ENCODE measurements around the gene ZC3H18.

ZC3H18 gene

GRCh38 chr16:88569985-88570690, at the start of gene ZC3H18:
TSS of gene ZC3H18 (plus strand) at chr16:88570403. CDS start at chr16:88577124, 6,721 bp downstream.
- DNase-seq, result peak; percentile 97

GRCh38 chr16:88521674-88522073, 48.5 kb upstream of the ZC3H18 start:
- DNase-seq, result no peak

GRCh38 chr16:88522276-88522949, 47.8 kb upstream of the ZC3H18 start:
- DNase-seq, result no peak

GRCh38 chr16:88523309-88524161, 46.7 kb upstream of the ZC3H18 start:
- no peak for DNase-seq

- DNase-seq, result no peak
Observed at GRCh38 chr16:88524274-88524972, 45.8 kb upstream of the ZC3H18 start.

GRCh38 chr16:88524973-88525662, 45.1 kb upstream of the ZC3H18 start:
- DNase-seq, result peak; percentile 38

- no peak for DNase-seq
Observed at GRCh38 chr16:88525663-88525990, 44.6 kb upstream of the ZC3H18 start.

- no peak for DNase-seq
Observed at GRCh38 chr16:88526008-88526905, 43.9 kb upstream of the ZC3H18 start.

GRCh38 chr16:88526906-88527185, 43.4 kb upstream of the ZC3H18 start:
- DNase-seq, result no peak

GRCh38 chr16:88527186-88527936, 42.8 kb upstream of the ZC3H18 start:
- peak; percentile 71 for DNase-seq

- no peak for DNase-seq
Observed at GRCh38 chr16:88527937-88528743, 42.1 kb upstream of the ZC3H18 start.

GRCh38 chr16:88528902-88529318, 41.3 kb upstream of the ZC3H18 start:
- DNase-seq, result no peak

- no peak for DNase-seq
Observed at GRCh38 chr16:88529596-88529995, 40.6 kb upstream of the ZC3H18 start.

- no peak for DNase-seq
Observed at GRCh38 chr16:88530051-88530857, 39.9 kb upstream of the ZC3H18 start.

- no peak for DNase-seq
Observed at GRCh38 chr16:88530858-88531203, 39.4 kb upstream of the ZC3H18 start.

GRCh38 chr16:88531346-88531745, 38.9 kb upstream of the ZC3H18 start:
- no peak for DNase-seq

GRCh38 chr16:88531931-88532433, 38.2 kb upstream of the ZC3H18 start:
- DNase-seq, result no peak

- DNase-seq, result no peak
Observed at GRCh38 chr16:88532434-88533241, 37.6 kb upstream of the ZC3H18 start.
